Stimulated activated naive CD8-positive, alpha-beta T cell treated with anti-CD3 and anti-CD28 coated beads, Interleukin-15, Interleukin-2, amounts not matched to agents 100 ng/mL and 50 ng/mL, for 24 hours (primary cell): Measurements from ENCODE around the gene FXR2.

Experiments used
- H3K27ac Mint-ChIP-seq: one replicate; pipeline ENCODE4 v1.8.0; 2021; ENCODE audit warnings: mild to moderate bottlenecking, mixed read lengths
- H3K27me3 Mint-ChIP-seq: one replicate; pipeline ENCODE4 v1.8.0; 2021; ENCODE audit warnings: mixed read lengths
- H3K36me3 Mint-ChIP-seq: one replicate; pipeline ENCODE4 v1.8.0; 2021; ENCODE audit warnings: low read depth, mixed read lengths
- H3K4me1 Mint-ChIP-seq: one replicate; pipeline ENCODE4 v1.8.0; 2021; ENCODE audit warnings: low read depth, mixed read lengths
- H3K4me3 Mint-ChIP-seq: one replicate; pipeline ENCODE4 v1.8.0; 2021; ENCODE audit warnings: mild to moderate bottlenecking, mixed read lengths
- H3K9me3 Mint-ChIP-seq: one replicate; pipeline ENCODE4 v1.8.0; 2021; ENCODE audit warnings: mixed read lengths

Gene FXR2

DNA sequence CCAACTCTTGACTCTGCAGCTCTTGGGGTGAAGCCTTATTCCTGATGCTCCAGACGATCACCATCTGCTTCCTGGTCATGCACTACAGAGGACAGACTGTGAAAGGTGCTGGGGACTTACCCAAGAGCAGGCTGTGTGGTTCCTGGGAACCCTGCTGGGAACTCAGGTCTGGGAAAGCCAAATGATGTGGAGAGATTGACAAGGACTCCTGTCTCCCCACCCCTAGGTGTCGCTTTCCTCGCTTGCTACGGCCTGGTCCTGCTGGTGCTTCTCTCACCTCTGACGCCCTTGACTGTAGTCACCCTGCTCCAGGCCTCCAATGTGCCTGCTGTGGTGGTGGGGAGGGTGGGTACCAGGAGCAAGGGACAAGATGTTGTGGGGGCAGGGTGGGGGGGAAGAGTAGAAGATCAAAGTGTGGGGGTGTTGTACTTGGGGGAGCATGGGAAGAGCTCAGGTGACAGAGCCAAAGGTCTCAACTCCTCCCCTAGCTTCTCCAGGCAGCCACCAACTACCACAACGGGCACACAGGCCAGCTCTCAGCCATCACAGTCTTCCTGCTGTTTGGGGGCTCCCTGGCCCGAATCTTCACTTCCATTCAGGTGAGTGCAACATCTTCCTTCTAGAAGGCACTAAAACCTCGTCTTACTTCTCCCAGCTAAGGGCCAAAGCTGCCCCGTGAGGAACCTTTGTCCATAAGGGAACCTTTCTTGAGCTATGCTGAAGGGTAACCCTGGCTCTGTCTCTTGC, 27.9 kb downstream of the FXR2 start:
- Mint-ChIP-seq H3K9me3 (no peaks in the 10 kb centered on the region), H3K36me3 (peaks cover 45% of the 10 kb centered on the region), H3K27me3 (no peaks in the 10 kb centered on the region), H3K4me3 (no peak overlapping the region), H3K27ac (no peak overlapping the region), H3K4me1 (peaks cover 39% of the 10 kb centered on the region)

GRCh38 chr17:7583253-7584109, 31.2 kb downstream of the FXR2 start, which contains the start of gene MPDU1:
TSS of gene MPDU1 (plus strand) at chr17:7583852. CDS start at chr17:7583863, 11 bp downstream.
- Mint-ChIP-seq H3K27ac (peak within 1 kb of the TSS; percentile 100), H3K27me3 (no peaks in the 10 kb centered on the region), H3K36me3 (peaks cover 59% of the 10 kb centered on the region), H3K9me3 (no peaks in the 10 kb centered on the region), H3K4me3 (peak within 1 kb of the TSS; percentile 92), H3K4me1 (peaks cover 69% of the 10 kb centered on the region)

DNA sequence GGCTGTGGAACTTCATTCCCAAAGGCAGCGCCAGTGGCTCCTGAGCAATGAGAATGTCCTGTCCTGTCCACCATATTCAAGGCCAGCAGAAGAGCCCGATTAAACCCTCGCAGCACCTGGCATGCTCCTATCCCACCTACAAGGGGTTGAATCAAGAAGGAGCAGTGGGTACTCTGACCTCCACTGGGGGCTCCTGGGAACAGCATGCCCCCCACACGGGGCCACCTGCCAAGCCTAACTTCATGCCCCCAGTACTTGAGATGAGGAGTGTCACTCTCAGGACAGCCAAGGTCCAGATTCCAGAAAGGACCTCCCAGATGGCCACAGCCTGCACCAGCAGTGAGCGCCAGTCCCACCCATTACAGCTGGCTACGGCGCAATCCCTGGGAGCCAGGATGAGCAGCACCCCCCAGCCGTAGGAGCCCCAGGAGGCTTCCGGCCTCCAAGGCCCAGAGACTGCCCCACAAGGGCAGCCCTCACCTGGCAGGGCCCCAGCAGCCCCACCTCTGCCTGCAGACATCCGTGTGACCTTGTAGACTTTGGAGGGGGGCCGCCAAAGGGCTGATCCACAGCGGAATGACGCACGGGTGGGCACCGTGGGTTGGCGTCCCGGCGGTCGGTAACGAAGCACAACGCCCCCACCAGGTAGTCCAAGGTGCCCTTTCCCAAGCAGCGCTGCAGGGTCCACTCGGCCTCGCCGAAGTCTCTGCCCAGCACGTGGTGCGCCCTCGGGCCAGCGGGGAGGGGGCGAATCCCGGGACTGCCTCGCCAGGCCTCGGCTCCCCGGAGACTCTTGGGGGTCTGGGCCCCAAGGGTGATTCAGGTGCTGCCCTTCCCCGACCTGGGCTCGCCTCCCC, 32.1 kb downstream of the FXR2 start:
- H3K9me3 Mint-ChIP-seq, result no peaks in the 10 kb centered on the region
- peaks cover 60% of the 10 kb centered on the region for H3K36me3 Mint-ChIP-seq
- peak overlapping the region; percentile 92 for H3K4me3 Mint-ChIP-seq
- H3K27ac Mint-ChIP-seq, result peak overlapping the region; percentile 100
- no peaks in the 10 kb centered on the region for H3K27me3 Mint-ChIP-seq
- peaks cover 78% of the 10 kb centered on the region for H3K4me1 Mint-ChIP-seq

DNA sequence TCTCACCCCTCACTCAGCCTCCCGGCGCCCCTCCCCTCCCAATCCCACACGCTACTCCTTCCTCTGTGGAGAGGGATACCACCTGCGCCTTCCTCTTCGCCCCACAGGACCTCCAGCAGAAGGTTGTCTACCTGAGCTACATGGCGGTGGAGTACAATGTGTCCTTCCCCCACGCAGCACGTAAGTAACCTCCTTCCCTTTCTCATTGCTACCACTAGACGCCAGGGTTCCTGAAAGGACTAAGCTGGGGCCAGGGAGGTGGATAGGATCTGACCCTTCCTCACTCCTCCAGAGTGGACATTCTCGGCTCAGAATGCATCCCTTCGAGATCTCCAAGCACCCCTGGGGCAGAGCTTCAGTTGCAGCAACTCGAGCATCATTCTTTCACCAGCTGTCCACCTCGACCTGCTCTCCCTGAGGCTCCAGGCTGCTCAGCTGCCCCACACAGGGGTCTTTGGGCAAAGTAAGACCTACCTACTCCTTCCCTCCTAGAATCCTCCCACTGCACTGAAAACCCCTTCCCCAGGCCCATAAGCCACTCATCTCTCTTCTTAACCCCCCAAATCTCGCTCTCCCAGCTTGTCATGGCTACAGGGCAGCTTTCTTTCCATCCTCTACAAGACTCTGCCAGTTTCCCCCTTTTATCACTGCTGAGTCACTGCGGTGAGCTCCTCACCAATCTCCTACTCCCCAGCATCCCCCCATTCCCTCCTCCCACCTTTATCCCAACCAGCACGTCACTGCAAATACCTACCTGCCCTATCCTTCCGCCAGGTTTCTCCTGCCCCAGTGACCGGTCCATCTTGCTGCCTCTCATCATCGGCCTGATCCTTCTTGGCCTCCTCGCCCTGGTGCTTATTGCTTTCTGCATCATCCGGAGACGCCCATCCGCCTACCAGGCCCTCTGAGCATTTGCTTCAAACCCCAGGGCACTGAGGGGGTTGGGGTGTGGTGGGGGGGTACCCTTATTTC, 33.8 kb downstream of the FXR2 start:
- H3K27ac Mint-ChIP-seq, result peak overlapping the region; percentile 71
- peak overlapping the region; percentile 42 for H3K4me3 Mint-ChIP-seq
- no peaks in the 10 kb centered on the region for H3K9me3 Mint-ChIP-seq
- H3K36me3 Mint-ChIP-seq, result peaks cover 70% of the 10 kb centered on the region
- H3K4me1 Mint-ChIP-seq, result peaks cover 94% of the 10 kb centered on the region
- H3K27me3 Mint-ChIP-seq, result no peaks in the 10 kb centered on the region

DNA sequence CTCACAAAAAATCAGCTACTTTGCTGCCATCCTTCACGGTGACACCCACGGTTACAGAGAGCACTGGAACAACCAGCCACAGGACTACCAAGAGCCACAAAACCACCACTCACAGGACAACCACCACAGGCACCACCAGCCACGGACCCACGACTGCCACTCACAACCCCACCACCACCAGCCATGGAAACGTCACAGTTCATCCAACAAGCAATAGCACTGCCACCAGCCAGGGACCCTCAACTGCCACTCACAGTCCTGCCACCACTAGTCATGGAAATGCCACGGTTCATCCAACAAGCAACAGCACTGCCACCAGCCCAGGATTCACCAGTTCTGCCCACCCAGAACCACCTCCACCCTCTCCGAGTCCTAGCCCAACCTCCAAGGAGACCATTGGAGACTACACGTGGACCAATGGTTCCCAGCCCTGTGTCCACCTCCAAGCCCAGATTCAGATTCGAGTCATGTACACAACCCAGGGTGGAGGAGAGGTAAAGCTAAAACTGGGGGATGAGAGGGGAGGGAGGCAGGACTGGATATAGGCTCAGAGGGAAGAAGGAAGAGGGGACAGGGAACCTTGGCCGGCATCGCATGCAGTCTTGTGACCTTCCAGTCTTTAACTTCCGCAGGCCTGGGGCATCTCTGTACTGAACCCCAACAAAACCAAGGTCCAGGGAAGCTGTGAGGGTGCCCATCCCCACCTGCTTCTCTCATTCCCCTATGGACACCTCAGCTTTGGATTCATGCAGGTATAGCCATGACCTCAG, 34.7 kb downstream of the FXR2 start:
- H3K27me3 Mint-ChIP-seq, result no peaks in the 10 kb centered on the region
- peaks cover 77% of the 10 kb centered on the region for H3K36me3 Mint-ChIP-seq
- no peaks in the 10 kb centered on the region for H3K9me3 Mint-ChIP-seq
- peak overlapping the region; percentile 99 for H3K27ac Mint-ChIP-seq
- H3K4me1 Mint-ChIP-seq, result peaks cover 96% of the 10 kb centered on the region
- peak overlapping the region; percentile 70 for H3K4me3 Mint-ChIP-seq

- Mint-ChIP-seq H3K9me3 (no peaks in the 10 kb centered on the region), H3K4me1 (peaks cover 96% of the 10 kb centered on the region), H3K36me3 (peaks cover 79% of the 10 kb centered on the region), H3K27ac (peak within 1 kb of the TSS; percentile 99), H3K4me3 (peak within 1 kb of the TSS; percentile 95), H3K27me3 (no peaks in the 10 kb centered on the region)
These were observed 35.5 kb downstream of the FXR2 start, which contains the start of gene CD68 for GRCh38 chr17:7579001-7579833. TSS of gene CD68 (plus strand) at chr17:7579638. CDS start at chr17:7579678, 40 bp downstream.

GRCh38 chr17:7577327-7578199, 37.1 kb downstream of the FXR2 start:
- no peaks in the 10 kb centered on the region for H3K27me3 Mint-ChIP-seq
- no peaks in the 10 kb centered on the region for H3K9me3 Mint-ChIP-seq
- peak overlapping the region; percentile 95 for H3K4me3 Mint-ChIP-seq
- peak overlapping the region; percentile 99 for H3K27ac Mint-ChIP-seq
- peaks cover 90% of the 10 kb centered on the region for H3K36me3 Mint-ChIP-seq
- H3K4me1 Mint-ChIP-seq, result peaks cover 93% of the 10 kb centered on the region

DNA sequence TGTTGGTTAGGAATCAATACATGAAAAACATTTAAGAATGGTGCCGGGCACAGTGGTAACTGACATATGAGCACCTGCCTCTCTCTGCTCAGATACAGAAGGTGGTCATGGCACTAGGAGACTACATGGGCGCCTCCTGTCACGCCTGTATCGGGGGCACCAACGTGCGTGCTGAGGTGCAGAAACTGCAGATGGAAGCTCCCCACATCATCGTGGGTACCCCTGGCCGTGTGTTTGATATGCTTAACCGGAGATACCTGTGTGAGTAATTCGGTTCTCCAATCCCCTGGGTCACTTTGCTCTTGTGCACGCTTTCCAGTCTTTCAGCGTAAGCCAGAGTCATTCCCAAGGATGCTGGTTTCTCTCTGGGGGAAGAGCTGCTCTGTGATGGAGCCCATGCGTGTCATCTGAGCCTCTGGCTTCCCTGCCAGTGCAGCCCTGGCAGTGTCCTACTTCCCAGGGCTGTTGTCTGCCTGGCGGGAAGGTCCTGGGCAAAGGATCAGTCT, 38.2 kb downstream of the FXR2 start:
- peak overlapping the region; percentile 95 for H3K4me3 Mint-ChIP-seq
- peaks cover 91% of the 10 kb centered on the region for H3K36me3 Mint-ChIP-seq
- peaks cover 90% of the 10 kb centered on the region for H3K4me1 Mint-ChIP-seq
- H3K9me3 Mint-ChIP-seq, result no peaks in the 10 kb centered on the region
- peak overlapping the region; percentile 99 for H3K27ac Mint-ChIP-seq
- H3K27me3 Mint-ChIP-seq, result no peaks in the 10 kb centered on the region

- Mint-ChIP-seq H3K9me3 (no peaks in the 10 kb centered on the region), H3K4me3 (peak overlapping the region; percentile 95), H3K36me3 (peaks cover 91% of the 10 kb centered on the region), H3K27ac (peak overlapping the region; percentile 99), H3K4me1 (peaks cover 90% of the 10 kb centered on the region), H3K27me3 (no peaks in the 10 kb centered on the region)
These were observed 38.7 kb downstream of the FXR2 start for GRCh38 chr17:7575959-7576358.

DNA sequence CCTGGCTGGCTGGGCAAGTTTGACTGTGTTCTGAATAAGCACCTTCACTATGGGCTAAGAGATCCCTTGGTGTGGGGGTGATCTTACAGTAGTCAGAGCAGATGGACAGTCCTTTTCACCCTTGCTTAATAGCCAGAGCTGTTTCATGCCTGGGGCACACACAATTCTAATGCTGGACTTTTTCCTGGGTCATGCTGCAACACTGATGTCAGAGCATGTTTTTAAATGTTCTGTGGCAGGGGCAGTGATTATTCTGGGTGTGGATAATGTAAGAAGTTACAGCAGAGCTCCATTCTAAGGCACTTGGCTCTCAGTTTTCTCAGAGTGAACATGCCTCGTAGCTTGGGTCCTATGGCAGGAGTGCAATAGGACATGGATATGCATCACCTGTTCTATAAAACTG, 39.2 kb downstream of the FXR2 start:
- Mint-ChIP-seq H3K9me3 (no peaks in the 10 kb centered on the region), H3K27ac (peak overlapping the region; percentile 99), H3K4me3 (peak overlapping the region; percentile 95), H3K4me1 (peaks cover 90% of the 10 kb centered on the region), H3K36me3 (peaks cover 91% of the 10 kb centered on the region), H3K27me3 (no peaks in the 10 kb centered on the region)

GRCh38 chr17:7574176-7574953, 40.3 kb downstream of the FXR2 start:
- Mint-ChIP-seq H3K27ac (peak overlapping the region; percentile 99), H3K4me3 (peak overlapping the region; percentile 95), H3K9me3 (no peaks in the 10 kb centered on the region), H3K36me3 (peaks cover 93% of the 10 kb centered on the region), H3K4me1 (peaks cover 79% of the 10 kb centered on the region), H3K27me3 (no peaks in the 10 kb centered on the region)
